Sigmoid colon (tissue), 4 donors: ENCODE data around the gene KIF26A.

ENCODE experiments used
- EP300 ChIP-seq, 4 donors: sonication (generic); formaldehyde crosslinking; IDR thresholded peaks; one replicate each; pipeline ENCODE4 v1.6.1; 2017; ENCODE audit warnings: antibody characterized with exemption in 4 of 4
- POLR2AphosphoS5 ChIP-seq, 4 donors: sonication (generic); formaldehyde crosslinking; IDR thresholded peaks; one replicate each; pipeline ENCODE4 v1.6.1; 2017; ENCODE audit warnings: antibody characterized with exemption in 4 of 4
- TF ChIP-seq, protein P1 (sequence below), 4 experiments: fragments of 450-650 bp in 3 of 4; fragments of 200-600 bp in 1 of 4; IDR thresholded peaks; one replicate each; pipeline ENCODE4 v1.5.1; 2016 to 2019; ENCODE audit warnings: antibody characterized with exemption in 4 of 4, mild to moderate bottlenecking in 3 of 4, moderate library complexity in 2 of 4

DNA sequence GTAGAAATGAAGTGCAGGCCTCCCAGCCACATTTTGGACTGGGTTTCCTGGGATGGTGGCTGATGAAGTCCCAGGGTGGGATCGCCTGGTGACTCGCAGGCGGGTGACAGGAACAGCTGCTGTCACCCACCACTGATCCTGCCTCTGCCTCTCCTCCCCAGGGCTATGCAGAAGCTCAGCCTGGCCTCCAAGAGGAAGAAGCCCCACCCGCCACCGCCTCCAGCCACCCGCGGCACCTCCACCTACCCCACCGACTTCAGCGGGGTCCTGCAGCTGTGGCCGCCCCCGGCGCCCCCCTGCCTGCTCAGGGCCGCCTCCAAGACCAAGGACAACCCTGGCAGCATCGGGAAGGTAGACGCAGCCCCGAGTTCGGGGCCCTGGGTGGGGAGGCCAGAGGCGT, 28.3 kb downstream of the KIF26A start:
- TF ChIP-seq, protein P1, sequence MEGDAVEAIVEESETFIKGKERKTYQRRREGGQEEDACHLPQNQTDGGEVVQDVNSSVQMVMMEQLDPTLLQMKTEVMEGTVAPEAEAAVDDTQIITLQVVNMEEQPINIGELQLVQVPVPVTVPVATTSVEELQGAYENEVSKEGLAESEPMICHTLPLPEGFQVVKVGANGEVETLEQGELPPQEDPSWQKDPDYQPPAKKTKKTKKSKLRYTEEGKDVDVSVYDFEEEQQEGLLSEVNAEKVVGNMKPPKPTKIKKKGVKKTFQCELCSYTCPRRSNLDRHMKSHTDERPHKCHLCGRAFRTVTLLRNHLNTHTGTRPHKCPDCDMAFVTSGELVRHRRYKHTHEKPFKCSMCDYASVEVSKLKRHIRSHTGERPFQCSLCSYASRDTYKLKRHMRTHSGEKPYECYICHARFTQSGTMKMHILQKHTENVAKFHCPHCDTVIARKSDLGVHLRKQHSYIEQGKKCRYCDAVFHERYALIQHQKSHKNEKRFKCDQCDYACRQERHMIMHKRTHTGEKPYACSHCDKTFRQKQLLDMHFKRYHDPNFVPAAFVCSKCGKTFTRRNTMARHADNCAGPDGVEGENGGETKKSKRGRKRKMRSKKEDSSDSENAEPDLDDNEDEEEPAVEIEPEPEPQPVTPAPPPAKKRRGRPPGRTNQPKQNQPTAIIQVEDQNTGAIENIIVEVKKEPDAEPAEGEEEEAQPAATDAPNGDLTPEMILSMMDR (IDR thresholded peaks at IDR 0.05), result no peak
- no peak for TF ChIP-seq POLR2AphosphoS5 (IDR thresholded peaks at IDR 0.05)
- TF ChIP-seq EP300 (IDR thresholded peaks at IDR 0.05), result no peak
